Caco-2 (cell line): Measurements from ENCODE around the gene SNPH. TPM values are rescaled to one million over a fixed set of nuclear protein-coding genes. Genes with fewer than 3 reads are reported as not detected.
A peak's percentile ranks its signal among the peaks of the same experiment; 100 is the strongest.

Experiments
- BruUV-seq: library from RNA; stranded (reverse); fragments of 400-500 nt; replicated peaks from 2 replicates; lab custom pipeline; 2021; lab: Mats Ljungman, UMichigan
- CTCF ChIA-PET: fragments of 300-600 bp; sonication (Branson Sonifier 250); formaldehyde crosslinking; loops from one replicate; lab custom pipeline; 2022; ENCODE audit warnings: antibody characterized with exemption; lab: Charles Lee
- POLR2A ChIA-PET: fragments of 300-600 bp; sonication (Branson Sonifier 250); formaldehyde crosslinking; loops from one replicate; lab custom pipeline; 2022; ENCODE audit warnings: antibody characterized with exemption; lab: Charles Lee
- DNase-seq, 2 experiments: peaks; one replicate each; pipeline versions ENCODE4 v3.0.0 to v3.0.0-alpha.2; 2020 to 2022
- H3K27me3 ChIP-seq: replicated peaks from 2 replicates; pipeline ENCODE4 v1.6.0; 2011; ENCODE audit warnings: low read length; ENCODE audit not compliant: control insufficient read depth, insufficient read depth
- H3K36me3 ChIP-seq: 2 replicates; pipeline ENCODE4 v1.5.1; 2011; ENCODE audit warnings: low read length; ENCODE audit not compliant: control insufficient read depth, insufficient read depth
- H3K4me1 ChIP-seq: fragments of 250-450 bp; sonication (Bioruptor Pico); 2 replicates; pipeline ENCODE4 v1.5.1; 2020; ENCODE audit warnings: mild to moderate bottlenecking
- H3K4me3 ChIP-seq: 2 replicates; pipeline ENCODE4 v1.5.1; 2011; ENCODE audit warnings: low read depth, mild to moderate bottlenecking, control low read depth, low read length
- H3K9me3 ChIP-seq: fragments of 250-450 bp; sonication (Bioruptor Pico); 2 replicates; pipeline ENCODE4 v1.5.1; 2020; ENCODE audit warnings: mild to moderate bottlenecking, moderate library complexity
- H3K27ac Mint-ChIP-seq: one replicate; pipeline ENCODE4 v1.8.0; 2022; ENCODE audit warnings: mixed read lengths; ENCODE audit not compliant: unreplicated experiment
- H3K27me3 Mint-ChIP-seq: one replicate; pipeline ENCODE4 v1.8.0; 2022; ENCODE audit warnings: mixed read lengths; ENCODE audit not compliant: insufficient read depth, unreplicated experiment
- H3K36me3 Mint-ChIP-seq: one replicate; pipeline ENCODE4 v1.8.0; 2022; ENCODE audit warnings: mild to moderate bottlenecking, mixed read lengths; ENCODE audit not compliant: insufficient read depth, unreplicated experiment
- H3K4me1 Mint-ChIP-seq: one replicate; pipeline ENCODE4 v1.8.0; 2022; ENCODE audit warnings: low read depth, mixed read lengths; ENCODE audit not compliant: unreplicated experiment
- H3K4me3 Mint-ChIP-seq: one replicate; pipeline ENCODE4 v1.8.0; 2022; ENCODE audit warnings: mild to moderate bottlenecking, moderate library complexity, mixed read lengths; ENCODE audit not compliant: unreplicated experiment
- H3K9me3 Mint-ChIP-seq: one replicate; pipeline ENCODE4 v1.8.0; 2022; ENCODE audit warnings: mixed read lengths; ENCODE audit not compliant: unreplicated experiment
- CTCF ChIP-seq, 2 experiments: fragments of 200-600 bp in 1 of 2; IDR thresholded peaks; 1 replicate in 1 of 2; 2 replicates in 1 of 2; pipeline versions ENCODE4 v1.5.1 to v1.8.0; 2011 to 2022; ENCODE audit warnings: antibody characterized with exemption in 1 of 2, control low read depth in 1 of 2, inconsistent platforms in 1 of 2, low read depth in 1 of 2, low read length in 1 of 2, mild to moderate bottlenecking in 1 of 2, moderate library complexity in 1 of 2; ENCODE audit not compliant: insufficient read depth in 1 of 2, severe bottlenecking in 1 of 2, unreplicated experiment in 1 of 2
- intact Hi-C: fragments of 100-400 bp; cut with micrococcal nuclease; formaldehyde crosslinking; loops from one replicate; pipeline ENCODE4 v1.10.0; 2022; ENCODE audit not compliant: unreplicated experiment
- total RNA-seq: library from RNA; stranded (reverse); gene quantifications from 2 replicates; pipeline ENCODE4 v1.2.3, GENCODE V29; 2022

Gene SNPH
- total RNA-seq, 1 experiment from 2014 or later, result 0.36 TPM

- 0 out of 2 replicates have a peak, but pooled peaks cover 2% of the 10 kb centered on the region for H3K9me3 ChIP-seq
- Mint-ChIP-seq H3K36me3 (no peaks in the 10 kb centered on the region), H3K27me3 (peaks cover 17% of the 10 kb centered on the region), H3K4me1 (no peaks in the 10 kb centered on the region), H3K9me3 (no peaks in the 10 kb centered on the region), H3K4me3 (peak overlapping the region; percentile 12), H3K27ac (no peak overlapping the region)
- intact Hi-C loops, result no loop called here
- ChIA-PET POLR2A (no interaction called here), CTCF (no interaction called here)
- H3K4me1 ChIP-seq, result 0 out of 2 replicates have a peak, but pooled peaks cover 7% of the 10 kb centered on the region
- no peak overlapping the region for H3K4me3 ChIP-seq
- no peaks in the 10 kb centered on the region for H3K27me3 ChIP-seq
- no peak for TF ChIP-seq CTCF (IDR thresholded peaks at IDR 0.05; ENCODE audit: insufficient read depth in 1 of 2, low read depth in 1 of 2, low read length in 1 of 2, severe bottlenecking in 1 of 2, unreplicated experiment in 1 of 2)
- H3K36me3 ChIP-seq, result no peaks in the 10 kb centered on the region
- no peak for DNase-seq
- no TSS peak for BruUV-seq
Measured at GRCh38 chr20:1224205-1224890, 41.7 kb upstream of the SNPH start.

- Mint-ChIP-seq H3K4me1 (no peaks in the 10 kb centered on the region), H3K27ac (no peak overlapping the region), H3K9me3 (no peaks in the 10 kb centered on the region), H3K36me3 (no peaks in the 10 kb centered on the region), H3K27me3 (peaks cover 18% of the 10 kb centered on the region), H3K4me3 (peak overlapping the region; percentile 80)
- DNase-seq, result no peak
- H3K4me3 ChIP-seq, result peak overlapping the region; percentile 41
- 0 out of 2 replicates have a peak, but pooled peaks cover 7% of the 10 kb centered on the region for H3K4me1 ChIP-seq
- intact Hi-C loops, result no loop called here
- no TSS peak for BruUV-seq
- no peaks in the 10 kb centered on the region for H3K27me3 ChIP-seq
- ChIA-PET POLR2A (no interaction called here), CTCF (no interaction called here)
- 0 out of 2 replicates have a peak, but pooled peaks cover 2% of the 10 kb centered on the region for H3K9me3 ChIP-seq
- no peak for TF ChIP-seq CTCF (IDR thresholded peaks at IDR 0.05; ENCODE audit: insufficient read depth in 1 of 2, low read depth in 1 of 2, low read length in 1 of 2, severe bottlenecking in 1 of 2, unreplicated experiment in 1 of 2)
- no peaks in the 10 kb centered on the region for H3K36me3 ChIP-seq
Measured at GRCh38 chr20:1225263-1225782, 40.8 kb upstream of the SNPH start.

GRCh38 chr20:1225783-1226654 is 40.1 kb upstream of the SNPH start, which contains the start of gene RAD21L1:
RAD21L1 (plus strand) TSS chr20:1226044; CDS start chr20:1228454, 2,410 bp downstream.
- Mint-ChIP-seq H3K9me3 (no peaks in the 10 kb centered on the region), H3K36me3 (no peaks in the 10 kb centered on the region), H3K4me1 (no peaks in the 10 kb centered on the region), H3K27me3 (peaks cover 19% of the 10 kb centered on the region), H3K4me3 (peak within 1 kb of the TSS; percentile 80), H3K27ac (no peak within 1 kb of the TSS)
- no peaks in the 10 kb centered on the region for H3K27me3 ChIP-seq
- no TSS peak for BruUV-seq
- DNase-seq, result peak; percentile 81 to 93
- no peaks in the 10 kb centered on the region for H3K36me3 ChIP-seq
- CTCF ChIA-PET, result interaction anchor here (0.6 to 0.8 kb wide), 2 partner anchors 276 to 278 kb away, joined by 3 read pairs; no protein-coding TSS in a partner anchor
- intact Hi-C loops, result loop anchor here (2.0 kb wide), 1 partner anchor 43 kb away; no protein-coding TSS in a partner anchor
- 0 out of 2 replicates have a peak, but pooled peaks cover 2% of the 10 kb centered on the region for H3K9me3 ChIP-seq
- no peak for TF ChIP-seq CTCF (IDR thresholded peaks at IDR 0.05; ENCODE audit: insufficient read depth in 1 of 2, low read depth in 1 of 2, low read length in 1 of 2, severe bottlenecking in 1 of 2, unreplicated experiment in 1 of 2)
- POLR2A ChIA-PET, result interaction anchor here (0.6 kb wide), 1 partner anchor 100 kb away, joined by 3 read pairs; no protein-coding TSS in a partner anchor
- H3K4me1 ChIP-seq, result 0 out of 2 replicates have a peak, but pooled peaks cover 7% of the 10 kb centered on the region
- H3K4me3 ChIP-seq, result peak within 1 kb of the TSS; percentile 67
